OCI-LY3 (cell line): ENCODE data around the gene METTL27.

Experiments
- CTCF ChIP-seq: fragments of 200-600, 300-600 bp; sonication (generic); IDR thresholded peaks from 2 replicates; pipeline ENCODE4 v1.5.1; 2014; ENCODE audit warnings: antibody characterized with exemption, low read length, low read depth
- EZH2phosphoT487 ChIP-seq: fragments of 200-600 bp; shearing (Covaris generic); IDR thresholded peaks from 2 replicates; pipeline ENCODE4 v1.6.1; 2018; ENCODE audit warnings: antibody characterized with exemption, mixed run types, low read depth

GRCh38 chr7:73839290-73839689, 3.0 kb downstream of the METTL27 start:
- TF ChIP-seq CTCF (no peak), EZH2phosphoT487 (no peak)
